NCI-H510A treated with DMSO at 0.1 percent for 48 hours (cell line): Measurements from ENCODE around the gene CTBP2.

Experiments used
- DNase-seq: peaks from one replicate; lab custom pipeline; 2025; lab: John Stamatoyannopoulos, UW

The CTBP2 gene

DNA sequence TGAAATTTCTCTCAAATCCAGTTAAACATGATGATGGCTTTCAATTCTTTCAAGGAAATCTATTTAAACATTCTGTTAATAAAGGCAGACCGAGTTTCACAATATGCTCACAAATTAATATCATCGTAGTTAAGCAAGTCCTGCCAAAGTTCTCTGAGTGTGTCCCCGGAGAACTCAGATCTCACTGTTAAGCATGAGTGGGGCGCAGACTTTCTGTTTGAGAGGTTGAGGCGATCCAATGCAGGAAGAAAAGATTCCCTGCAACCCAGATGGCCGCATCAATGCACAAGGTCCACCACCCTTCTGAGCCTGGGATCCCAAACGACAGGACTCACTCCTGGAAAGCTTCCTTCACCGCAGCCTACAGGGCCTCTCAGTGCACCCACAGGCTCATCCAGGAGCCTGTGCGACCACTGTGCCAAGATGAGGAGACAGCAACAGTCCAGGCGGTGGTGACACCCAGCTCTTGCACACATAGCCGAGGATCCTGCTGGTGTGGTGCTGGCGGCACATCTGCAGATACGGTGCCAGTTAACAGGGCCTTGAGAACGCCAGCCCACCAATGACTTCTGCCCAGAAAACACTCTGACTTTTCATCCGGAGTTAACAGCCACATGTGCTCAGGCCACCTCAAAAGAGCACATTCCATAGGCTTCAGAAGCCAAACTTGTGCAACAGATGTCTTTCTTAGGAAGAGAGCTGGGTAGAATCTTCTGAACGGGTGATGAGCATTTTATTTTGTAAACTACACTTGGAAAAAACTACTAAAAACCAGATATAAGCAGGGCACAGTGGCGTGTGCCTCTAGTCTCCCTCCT, 116.3 kb downstream of the CTBP2 start:
- DNase-seq, result no peak

DNA sequence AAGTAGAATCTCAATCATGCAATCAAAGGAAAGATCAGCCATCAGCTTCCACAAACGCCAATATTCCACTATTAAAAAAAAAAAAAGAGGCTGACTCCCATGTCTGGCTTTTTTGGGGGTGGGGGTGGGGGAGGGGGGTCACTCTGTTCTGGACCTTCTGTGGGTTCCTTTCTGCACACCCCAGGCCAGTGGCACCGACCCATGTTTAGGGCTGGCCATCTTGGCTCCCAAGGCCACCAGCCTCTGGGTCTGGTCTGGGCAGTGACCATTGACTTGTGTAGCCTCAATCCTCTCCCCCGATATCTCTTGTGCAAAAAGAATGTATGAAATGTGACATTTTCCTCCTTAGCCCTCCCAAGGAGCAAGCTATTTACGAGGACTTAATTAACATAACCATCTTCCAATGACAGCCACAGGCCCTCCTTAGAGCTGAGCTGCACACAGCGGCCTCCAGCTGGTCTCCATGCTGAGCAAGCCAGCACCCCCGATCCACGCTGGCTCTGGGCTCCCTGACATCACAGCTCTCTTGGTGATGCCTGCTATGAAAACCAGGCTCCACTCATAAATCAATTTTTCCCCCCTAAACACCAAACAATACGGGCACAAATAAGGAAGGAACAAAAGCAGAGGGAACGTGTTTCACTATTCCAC, 118.4 kb downstream of the CTBP2 start:
- no peak for DNase-seq

DNA sequence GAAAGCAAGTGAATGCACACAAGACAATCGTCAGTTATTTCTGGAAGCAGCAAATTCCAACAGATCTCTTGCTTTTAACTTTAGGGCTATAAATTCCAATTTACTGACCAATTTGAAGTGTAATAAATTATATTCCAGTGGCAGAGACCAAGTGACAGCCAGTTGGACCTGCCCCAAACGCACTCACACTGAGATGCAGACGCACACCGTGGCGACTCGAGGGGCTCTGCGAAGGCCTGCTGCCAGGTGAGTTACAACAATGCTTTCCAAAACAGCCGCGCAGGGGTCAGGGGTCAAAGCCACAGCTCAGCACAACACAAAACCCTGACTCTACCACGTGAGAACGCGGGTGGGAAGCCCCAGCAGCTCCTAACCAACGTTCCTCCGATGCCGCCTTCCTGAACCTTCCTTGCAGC, 121.0 kb downstream of the CTBP2 start:
- DNase-seq, result no peak

DNA sequence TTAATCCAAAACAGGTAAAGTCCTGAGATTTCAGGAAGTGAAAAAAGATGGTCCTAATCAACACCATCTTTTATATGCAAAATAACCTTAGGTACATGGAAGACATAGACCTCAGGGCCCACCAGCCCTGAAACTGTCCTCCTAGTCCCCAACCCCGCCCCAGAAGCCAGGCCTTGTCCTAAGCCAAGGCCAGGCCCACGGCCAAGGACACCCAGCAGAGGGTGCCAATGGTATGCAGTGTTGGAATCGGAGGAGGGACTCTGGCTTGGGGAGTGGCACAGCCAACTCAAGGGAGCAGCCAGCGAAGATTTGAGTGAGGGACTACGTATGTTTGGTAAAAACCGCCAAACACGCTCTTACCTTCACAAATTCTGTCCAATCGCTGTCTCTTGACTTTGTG, 121.7 kb downstream of the CTBP2 start:
- DNase-seq, result no peak

DNA sequence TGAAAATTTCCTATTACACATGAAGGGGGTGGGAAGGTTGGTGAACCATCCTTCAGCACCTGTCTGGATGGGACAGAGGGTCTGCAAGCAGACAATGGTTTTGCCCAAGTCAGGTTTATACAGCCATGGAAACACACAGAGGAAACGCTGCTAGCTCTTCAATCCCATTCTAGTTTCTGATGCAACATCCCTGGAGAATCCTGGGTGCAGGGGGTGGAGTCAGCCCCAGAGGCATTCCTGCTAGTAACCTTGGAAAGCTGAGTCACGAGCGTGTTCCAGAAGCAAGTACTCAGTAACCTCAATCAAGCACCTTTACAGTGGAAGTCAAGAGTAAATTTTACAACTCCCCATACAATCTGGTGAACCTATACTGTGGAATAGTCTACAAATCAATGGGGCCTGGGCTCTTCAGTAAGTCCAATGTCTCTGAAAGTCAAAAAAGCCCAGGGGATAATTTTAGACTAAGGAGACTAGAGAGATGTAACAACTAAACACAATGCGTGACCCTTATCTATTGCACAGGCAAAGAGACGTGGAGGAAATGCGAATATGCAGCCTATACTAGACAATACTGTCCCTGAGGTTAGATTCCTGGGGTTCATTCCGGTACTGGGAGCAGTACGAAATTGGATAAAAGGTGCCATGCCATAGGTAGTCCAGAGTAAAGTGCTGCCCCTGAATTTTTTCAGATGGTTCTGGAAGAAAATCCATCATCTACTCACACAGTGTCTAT, 123.1 kb downstream of the CTBP2 start:
- DNase-seq, result peak; percentile 45

DNA sequence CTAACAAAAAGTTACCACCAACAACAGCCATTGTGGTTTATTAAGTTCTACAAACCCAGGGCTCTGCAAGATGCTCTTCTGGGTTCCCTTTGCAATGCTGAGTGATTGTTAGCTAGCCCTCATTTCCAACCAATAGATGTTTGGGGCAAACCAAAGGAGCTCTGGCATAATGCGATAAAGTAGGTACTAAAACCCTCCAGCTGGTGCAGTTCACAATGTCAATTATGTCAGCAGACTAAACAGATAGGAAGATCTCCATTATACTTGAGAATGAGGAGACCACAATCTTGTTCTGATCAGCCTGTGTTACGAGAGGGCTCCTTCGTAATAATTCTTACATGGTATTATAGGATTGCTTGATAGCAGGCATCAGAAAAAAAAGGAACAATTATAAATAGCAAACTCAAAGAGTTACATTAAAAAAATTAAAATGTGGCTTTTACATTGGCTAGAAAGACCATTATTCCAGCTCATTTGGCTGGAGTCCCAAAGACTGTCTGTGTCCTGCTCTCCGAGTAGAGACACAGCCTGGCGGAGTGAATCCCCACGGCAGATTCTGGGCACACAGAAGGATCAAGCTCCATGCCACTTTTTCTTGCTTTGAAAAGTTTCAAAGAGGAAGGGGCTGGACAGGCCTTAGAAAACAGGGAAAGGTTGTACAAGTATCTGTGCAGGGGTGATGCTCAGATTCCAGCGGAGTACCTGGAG, 124.6 kb downstream of the CTBP2 start:
- DNase-seq, result no peak

DNA sequence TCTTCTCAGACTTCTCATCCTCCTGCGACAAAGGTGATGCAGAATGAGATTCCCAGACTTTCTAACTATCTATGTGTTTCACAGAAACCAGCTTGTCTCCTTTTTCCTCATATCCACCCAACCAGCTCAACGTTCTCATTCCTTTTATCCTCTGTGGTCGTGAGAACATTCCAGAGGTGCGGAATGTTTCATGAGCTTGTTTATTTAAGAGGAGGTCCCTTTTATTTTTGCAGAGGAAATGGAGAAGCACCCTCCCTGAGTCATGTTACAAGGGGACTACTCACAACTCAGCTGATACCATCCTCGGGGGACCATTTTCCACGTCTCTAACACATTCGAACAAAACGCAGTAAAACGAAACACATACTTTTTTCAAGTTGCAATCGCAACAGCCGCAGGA, 125.2 kb downstream of the CTBP2 start:
- DNase-seq, result no peak

DNA sequence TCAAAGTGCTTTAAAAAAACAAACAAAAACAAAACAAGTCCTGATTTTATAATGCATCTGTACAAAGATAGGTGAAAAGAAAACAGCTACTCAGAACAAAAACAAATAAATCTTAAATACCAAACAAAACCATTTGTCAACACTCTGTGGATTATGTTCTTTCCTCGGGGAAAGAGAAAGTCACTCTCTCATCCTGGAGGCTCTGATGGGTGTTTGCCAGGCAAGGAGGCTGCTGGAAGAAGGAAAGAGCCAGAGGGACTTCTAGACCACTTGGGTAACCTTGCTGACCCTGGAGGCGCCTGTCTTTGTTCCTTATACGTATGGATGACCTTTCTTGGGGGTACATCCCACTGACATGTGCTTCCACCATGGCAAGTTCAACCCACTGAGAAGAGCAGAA, 125.7 kb downstream of the CTBP2 start:
- DNase-seq, result no peak

DNA sequence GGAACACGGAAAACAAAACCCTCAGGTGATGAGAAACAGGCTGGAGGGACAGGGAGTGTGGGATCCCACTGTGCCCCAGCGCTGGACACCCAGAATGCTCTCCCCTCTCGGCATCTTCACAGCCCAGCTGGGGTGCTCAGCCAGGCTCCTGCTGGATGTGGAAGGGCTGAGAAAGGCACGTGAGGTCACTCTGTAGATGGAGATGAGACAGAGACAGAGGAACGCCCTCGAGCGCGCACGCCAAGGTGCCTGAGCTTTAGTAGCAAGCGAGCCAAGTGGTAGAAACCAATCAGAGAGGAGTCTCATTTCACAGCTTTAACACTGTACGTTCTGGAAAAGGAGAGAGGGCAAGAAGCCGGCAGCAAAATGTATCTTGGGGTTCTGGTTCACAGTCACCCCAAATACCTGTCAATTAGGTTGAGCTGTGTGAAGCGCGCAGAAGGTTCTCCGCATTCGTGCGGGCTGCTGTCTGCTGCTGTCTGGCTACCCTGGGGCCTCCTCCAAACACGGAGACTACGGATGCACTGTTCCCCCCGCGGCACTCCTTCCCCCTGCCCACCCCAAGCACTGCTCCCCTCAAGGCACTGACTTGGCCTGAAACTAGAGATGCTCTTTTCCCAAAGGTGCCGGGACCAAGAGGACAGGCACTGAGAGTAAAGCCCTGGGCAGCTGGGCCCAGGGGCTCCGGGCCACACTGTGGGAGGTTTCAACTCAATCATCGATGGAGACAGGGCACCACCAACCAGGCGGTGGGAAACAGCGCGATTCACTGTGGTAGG, 127.0 kb downstream of the CTBP2 start:
- no peak for DNase-seq

DNA sequence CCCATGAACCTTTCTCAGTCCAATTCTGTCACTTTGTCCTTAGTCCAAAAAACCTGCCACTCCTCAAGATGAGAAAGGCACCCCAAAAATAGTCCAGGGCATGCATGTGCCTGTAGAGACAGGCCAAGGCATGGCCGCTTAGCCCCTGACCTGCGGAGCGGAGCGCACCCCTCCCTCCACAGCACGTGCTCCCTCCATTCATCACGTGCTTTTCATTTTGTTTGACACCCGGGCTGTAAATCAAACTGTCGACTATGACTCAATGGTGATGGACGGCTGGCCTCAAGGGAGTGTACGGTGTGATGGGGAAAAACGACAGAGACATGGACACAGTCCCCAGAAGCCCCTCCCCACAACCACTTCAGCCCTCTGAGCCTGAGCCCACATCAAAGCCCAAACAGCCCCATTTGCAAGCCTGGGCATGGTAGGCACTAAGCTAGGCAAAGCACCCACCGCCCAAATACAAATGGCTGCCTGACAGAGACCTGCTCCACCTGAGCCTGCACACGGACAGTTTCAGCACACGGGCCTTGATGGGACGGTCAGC, 127.8 kb downstream of the CTBP2 start:
- no peak for DNase-seq

DNA sequence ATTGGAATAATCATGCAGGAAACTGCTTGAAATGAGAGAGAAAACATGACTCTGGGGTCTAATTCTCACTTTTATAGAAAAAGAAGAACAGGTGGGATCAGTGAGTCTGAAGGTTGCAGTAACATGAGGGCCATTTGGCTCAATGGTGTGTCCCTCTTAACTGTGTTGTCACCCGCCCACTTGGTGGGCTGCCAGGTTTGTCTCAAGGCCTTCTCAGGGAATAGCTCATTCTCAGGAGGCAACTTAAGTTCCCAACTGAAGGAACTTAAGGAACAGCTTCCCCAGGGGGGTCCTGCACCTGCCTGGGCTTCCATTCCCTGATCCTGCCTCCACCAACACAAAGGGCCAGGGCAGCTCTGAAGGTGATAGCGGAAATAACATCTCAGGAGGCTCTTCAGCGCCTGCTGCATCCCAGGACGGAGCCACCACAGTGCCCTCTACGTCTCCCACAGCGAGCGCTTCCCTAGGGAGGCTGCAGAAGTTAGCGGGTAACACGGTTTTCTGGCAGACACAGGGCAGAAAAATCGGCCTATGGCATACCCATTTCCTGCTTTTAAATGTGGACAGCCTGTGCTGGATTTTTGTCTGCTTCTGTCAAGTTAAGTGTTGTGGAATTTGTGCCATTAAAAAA, 129.7 kb downstream of the CTBP2 start:
- no peak for DNase-seq

DNA sequence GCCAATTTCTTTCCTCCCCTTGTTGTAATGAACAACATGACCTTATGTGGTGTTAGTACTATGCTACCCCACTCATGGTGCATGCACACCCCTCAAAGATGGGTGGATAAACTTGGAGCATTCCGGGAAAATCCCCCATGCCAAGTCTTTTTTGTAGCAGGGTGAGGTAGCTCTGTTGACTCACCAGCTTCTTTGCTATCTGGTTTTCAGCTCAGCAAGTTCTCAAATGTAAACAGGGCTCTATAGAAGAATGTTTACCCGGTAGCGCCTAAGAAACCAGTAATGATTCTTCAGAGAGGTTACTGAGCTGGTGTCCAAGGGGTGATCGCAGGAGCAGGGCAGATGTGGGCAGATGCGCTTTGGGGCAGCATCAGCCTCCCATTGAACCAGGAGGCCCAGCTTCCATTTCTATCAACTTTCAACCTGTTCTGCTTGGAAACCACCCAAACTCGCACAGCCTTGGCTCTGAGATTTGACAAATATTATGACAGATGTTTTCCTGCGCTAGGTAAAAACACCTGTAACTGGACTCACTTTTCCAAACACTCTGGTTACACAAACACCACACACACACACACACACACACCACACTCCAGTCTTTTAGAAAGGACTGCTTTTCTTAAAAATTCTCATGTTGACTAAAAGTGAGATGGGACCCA, 130.7 kb downstream of the CTBP2 start:
- DNase-seq, result no peak

DNA sequence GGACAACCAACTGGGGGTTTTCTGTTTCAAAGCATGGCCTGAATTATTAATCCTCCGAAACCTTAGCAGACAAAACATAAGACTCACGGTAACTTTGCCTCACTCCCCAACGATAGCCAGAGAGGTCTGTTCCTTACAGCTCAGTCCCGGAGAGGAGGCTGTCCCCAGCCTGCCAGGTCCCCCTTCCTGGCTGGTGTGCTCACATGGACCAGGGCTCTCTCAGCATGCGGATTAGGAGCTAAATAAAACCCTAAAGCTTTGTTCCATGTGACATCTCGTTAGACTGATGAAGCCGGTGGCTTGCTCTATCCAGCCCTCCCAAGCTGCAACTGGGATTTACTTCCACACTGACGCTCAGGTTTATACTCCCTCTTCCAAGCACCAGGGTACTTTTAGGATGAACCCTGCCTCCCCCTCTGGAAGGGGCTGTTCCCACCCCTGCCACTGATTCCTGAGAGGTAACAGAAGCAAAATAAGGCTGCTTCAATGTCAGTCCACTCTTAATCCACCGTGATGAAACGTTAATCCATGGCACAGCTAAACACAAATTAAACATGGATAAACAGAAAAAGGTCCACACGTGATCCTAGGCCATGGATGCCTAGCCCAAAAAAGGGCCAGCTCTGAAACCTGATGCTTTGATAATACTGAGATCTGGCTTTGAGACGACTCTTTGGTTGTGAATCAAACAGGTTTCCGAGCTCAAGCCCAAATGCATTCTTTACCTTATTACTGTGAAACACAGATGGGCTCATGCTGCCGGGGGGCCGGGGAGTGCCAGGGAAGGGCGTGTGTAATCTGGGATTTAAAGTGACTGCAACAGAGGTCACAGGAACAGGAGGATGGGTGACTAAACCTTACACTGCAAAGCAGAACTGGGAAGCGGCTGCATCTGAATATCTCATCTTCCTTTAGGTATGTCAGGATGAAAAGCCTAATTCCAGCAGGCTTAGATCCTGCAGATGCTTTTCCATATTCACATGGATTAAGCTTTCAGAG, 132.2 kb downstream of the CTBP2 start:
- no peak for DNase-seq

DNA sequence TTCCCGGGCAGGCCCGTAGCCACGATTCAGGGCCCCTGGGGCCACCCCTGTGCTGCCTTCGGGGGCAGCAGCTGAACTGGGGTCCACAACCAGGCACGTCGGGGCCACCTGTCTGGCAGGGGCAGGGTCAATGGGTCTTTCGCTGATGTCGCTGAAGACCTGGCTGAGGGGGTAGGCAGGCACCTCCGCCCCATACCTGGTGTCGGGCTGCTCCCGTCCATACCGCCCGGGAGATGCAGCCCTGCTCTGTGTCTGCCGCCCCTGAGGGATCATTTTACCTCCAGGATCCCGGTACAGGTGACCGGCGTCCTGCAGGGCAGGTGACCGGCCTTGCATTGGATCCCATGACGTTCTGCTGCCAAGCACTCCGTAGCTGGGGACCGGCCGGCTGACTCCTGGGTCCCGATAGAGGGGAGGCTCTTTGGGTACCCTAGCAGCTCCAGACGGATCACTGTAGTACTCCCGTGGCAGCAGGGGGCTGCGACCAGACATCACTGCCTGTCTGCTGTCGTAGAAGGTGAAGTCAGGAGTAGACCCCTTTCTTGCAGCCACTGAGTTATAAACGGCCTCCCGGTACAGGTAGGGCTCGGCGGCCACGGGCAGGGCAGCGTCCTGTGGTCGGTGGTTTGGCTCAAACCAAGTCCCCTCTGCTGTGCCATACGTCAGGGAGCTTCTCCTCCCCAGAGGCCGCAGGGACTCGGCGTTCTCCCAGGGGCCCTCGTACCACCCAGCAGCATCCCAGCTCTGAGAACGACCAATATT, 133.2 kb downstream of the CTBP2 start:
- DNase-seq, result no peak

DNA sequence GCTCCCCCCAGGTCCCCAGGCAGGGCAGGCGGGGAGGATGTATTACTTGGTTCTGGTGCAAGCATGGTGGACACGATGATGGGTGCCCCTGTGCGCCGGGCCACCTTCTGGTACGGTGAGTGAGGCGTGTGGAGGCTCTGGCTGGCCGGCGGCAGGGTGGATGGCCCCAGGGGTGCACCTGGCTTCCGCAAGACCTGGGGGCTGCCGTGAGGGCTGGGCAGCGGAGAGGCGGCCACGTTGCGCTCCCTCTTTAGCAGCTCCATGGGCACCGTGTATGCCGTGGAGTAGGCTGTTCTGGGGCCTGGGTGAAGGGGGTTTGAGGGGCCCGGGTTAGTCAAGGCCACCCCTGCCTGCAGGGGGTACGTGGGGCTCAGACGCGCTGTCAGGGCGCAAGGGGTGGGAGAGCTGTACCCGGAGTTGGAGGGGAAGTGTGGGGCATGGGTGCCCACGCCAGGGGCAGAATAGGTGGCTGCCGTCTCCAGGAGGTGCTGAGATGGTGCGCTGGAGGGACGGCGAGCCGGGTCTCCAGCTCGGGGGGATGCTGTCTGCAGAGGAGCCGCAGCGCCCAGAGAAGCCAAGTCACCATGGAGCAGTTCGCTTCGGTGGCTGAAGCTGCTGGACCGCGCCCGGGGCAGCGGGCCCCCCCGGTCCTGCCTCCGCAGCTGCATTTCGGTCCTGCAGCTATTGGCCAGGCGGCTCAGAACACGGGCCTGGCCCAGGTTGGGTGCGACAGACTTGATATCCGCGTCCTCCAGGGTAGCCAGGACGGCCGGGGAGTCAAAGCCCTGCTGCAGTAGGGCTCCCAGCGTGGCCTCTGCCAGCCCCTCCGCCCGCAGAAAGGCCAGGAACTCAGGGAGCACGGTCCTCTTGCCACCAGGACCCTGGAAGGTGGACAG, 134.1 kb downstream of the CTBP2 start:
- DNase-seq, result no peak

DNA sequence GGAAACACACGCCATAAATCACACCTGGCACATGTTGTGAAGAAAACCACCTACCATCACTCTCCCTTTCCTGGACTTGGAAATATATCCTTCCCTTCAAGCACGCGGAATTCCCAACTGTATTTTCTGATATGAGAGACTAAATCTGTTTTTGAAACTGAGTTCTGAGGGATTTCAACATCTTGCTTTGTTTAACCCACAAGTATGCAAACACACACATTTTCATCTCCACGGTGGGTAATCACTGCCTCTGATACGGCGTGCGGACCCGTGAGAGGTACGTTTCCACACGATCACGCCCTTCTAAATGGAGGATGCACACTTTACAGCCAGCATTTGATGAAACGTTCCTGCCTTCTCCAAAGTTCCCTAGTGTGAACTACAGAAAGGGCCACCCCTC, 135.0 kb downstream of the CTBP2 start:
- DNase-seq, result no peak
